ENCODE results near the gene THADA. TPM values are rescaled to one million over a fixed set of nuclear protein-coding genes. Genes with fewer than 3 reads are reported as not detected.

THADA gene
- total RNA-seq, 2 donors from 2014 or later = 23.7 to 69.5 TPM

DNA sequence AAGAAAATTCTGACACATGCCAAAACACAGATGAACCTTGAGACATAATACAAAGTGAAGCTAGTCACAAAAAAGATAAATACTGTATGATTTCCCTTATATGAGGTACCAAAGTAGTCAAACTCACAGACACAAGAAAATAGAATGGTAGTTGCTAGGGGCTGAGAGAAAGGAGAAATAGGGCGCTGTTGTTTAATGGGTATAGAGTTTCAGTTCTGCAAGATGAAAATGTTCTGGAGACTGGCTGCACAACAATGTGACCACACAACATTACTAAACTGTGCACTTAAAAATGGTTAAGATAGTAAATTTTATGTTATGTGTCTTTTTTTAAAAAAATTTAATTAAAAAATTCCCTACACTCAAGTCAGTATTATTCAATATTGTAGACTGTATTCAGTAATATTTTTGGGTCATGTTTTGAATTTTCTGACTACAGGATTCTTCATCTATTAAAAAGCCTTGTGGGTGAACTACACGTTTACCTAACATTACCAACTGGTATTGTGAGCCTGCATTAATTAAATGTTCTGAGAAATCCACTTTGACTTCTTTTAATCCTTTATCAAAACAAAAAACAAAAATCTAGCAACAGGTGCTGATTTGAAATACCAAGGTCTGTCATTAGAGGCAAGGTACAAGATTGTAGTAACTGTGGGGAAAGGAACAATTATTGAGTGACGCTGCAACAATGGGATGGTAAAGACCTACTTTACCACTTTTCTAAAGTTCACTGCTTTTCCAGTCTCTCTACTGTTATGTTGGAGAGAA is 228.6 kb downstream of the THADA start:
- H3K27me3 Mint-ChIP-seq = no peaks in the 10 kb centered on the region
- no peak for ATAC-seq
- H3K4me1 Mint-ChIP-seq (ENCODE audit: low read depth in 2 of 2) = peaks cover 14 to 27% of the 10 kb centered on the region in 2 donors
- no peak overlapping the region for H3K4me3 Mint-ChIP-seq
- H3K36me3 Mint-ChIP-seq = no peaks in the 10 kb centered on the region
- no peak for DNase-seq (ENCODE audit: low spot score)
- H3K9me3 Mint-ChIP-seq = no peaks in the 10 kb centered on the region
- no peak overlapping the region for H3K27ac Mint-ChIP-seq

DNA sequence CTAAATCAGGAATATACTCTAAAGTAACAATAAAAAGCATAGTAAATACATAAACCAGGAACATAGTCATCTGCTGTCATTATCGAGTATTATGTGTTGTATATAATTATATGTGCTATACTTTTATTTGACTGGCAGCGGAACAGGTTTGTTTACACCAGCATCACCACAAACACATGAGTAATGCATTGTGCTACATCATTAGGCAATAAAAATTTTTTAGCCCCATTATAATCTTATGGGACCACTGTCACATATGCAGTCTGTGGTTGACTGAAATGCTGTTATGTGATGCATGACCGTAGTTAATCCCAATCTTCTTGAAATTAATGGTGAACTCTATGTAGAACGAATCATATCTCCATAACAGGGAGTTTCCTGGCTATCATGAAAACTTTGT is 232.7 kb downstream of the THADA start:
- H3K9me3 Mint-ChIP-seq = no peaks in the 10 kb centered on the region
- no peak for ATAC-seq
- no peak overlapping the region for H3K4me3 Mint-ChIP-seq
- no peak overlapping the region for H3K27ac Mint-ChIP-seq
- H3K27me3 Mint-ChIP-seq = no peaks in the 10 kb centered on the region
- no peak for DNase-seq (ENCODE audit: low spot score)
- H3K36me3 Mint-ChIP-seq = no peaks in the 10 kb centered on the region
- peaks cover 11 to 14% of the 10 kb centered on the region in 2 donors for H3K4me1 Mint-ChIP-seq (ENCODE audit: low read depth in 2 of 2)

DNA sequence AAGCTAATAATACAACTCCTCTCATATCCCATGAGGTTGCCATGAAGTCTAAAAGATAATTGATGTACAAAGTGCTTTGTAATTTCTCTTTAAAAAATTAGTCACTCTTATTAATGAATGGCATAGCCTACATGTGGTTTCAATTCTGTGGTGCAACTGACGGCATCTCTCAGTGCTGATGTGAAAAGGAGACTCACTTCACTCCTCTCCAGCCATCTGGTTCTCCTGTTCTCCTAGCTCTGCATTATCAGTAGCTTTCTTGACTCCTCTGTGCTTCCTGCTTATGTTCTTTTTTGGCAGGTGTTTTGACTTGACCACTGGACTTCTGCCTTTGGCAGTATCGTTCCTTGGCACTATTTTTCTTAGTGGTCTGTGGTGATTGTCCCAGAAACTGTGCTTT is 234.6 kb downstream of the THADA start:
- no peaks in the 10 kb centered on the region for H3K36me3 Mint-ChIP-seq
- peak overlapping the region in 1 of 2 donors; percentile 28 for H3K27ac Mint-ChIP-seq
- H3K9me3 Mint-ChIP-seq = no peaks in the 10 kb centered on the region
- H3K27me3 Mint-ChIP-seq = no peaks in the 10 kb centered on the region
- DNase-seq (ENCODE audit: low spot score) (no peak), ATAC-seq (no peak)
- peaks cover 6 to 8% of the 10 kb centered on the region in 2 donors for H3K4me1 Mint-ChIP-seq (ENCODE audit: low read depth in 2 of 2)
- no peak overlapping the region for H3K4me3 Mint-ChIP-seq

DNA sequence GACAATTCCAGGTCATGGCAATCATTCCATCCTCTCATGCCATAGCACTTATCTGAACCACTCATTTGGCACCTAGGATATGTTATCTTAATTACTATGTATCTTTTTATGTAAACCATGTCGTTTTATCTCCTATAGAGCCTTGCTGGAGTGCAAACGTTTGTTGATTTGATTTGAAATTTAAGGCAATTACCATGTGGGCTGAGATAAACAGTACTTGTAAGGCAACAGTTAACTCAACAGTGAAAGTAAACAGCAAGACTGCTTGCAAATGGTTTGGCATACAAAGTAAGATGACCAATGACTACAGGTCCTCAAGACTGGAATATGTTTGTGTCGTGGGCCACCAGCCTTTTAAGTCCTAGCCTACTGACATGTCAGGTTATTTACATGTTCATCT is 235.7 kb downstream of the THADA start:
- Mint-ChIP-seq H3K4me3 (no peak overlapping the region), H3K4me1 (ENCODE audit: low read depth in 2 of 2) (peaks cover 5 to 6% of the 10 kb centered on the region in 2 donors), H3K27ac (no peak overlapping the region), H3K27me3 (no peaks in the 10 kb centered on the region), H3K36me3 (no peaks in the 10 kb centered on the region), H3K9me3 (no peaks in the 10 kb centered on the region)
- ATAC-seq (no peak), DNase-seq (ENCODE audit: low spot score) (no peak)

DNA sequence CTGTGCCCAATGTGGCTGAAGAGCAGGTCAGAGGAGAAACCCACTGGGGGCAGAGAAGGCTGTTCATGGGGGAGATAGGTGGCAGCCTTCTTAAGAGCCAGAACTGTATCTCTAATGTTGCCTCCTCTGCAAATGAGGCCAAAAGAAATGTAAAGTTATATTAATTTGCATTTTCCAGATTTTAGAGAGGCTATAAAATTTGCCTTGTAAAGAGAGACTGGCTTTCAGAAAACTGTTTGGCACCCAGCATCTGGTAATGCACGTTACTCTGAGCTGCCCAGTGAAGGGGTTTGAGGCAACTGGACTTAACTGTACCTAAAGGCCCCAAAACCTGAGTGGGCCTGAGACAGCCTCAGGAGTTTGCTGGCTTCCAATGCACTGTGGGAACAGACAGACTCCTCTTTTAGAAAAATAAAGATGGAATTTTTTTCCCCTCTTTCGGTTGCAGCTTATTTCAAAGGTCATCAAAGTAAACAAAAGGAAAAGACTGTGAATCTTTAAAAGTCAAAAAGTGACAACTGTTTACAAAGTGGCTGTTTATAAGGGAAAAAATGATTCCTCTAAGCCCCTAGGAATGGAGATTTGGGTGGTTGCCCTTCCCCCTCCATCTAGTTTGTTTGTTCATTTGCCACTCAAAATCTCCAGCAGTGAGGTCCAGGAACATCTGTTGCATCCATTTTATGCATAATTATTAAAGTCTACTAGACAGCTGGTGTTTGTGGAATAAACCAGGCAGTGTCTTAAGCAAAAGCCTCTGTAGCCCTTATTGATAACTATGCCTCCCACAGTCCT is 237.2 kb downstream of the THADA start:
- Mint-ChIP-seq H3K36me3 (no peaks in the 10 kb centered on the region), H3K4me3 (no peak overlapping the region), H3K9me3 (no peaks in the 10 kb centered on the region), H3K4me1 (ENCODE audit: low read depth in 2 of 2) (peaks cover 3 to 5% of the 10 kb centered on the region in 2 donors), H3K27ac (no peak overlapping the region), H3K27me3 (no peaks in the 10 kb centered on the region)
- ATAC-seq = no peak
- no peak for DNase-seq (ENCODE audit: low spot score)

DNA sequence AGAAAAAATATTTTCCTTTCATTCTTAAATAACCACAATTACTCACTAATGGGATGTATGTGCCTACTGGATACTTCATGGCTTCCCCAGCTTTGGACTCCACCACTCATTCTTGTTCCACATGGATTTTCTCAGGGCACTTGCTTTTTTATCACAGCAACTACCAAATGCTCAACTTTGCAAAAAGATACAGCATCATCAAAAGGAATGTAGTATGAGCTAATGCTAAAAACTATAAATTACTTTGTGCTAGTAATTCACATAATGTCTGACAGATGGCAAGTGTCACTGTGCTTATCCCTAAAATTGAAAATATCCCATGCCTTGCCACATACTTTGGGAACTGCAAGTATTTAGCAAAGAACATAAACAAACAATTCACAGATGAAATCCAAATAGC is 239.1 kb downstream of the THADA start:
- no peaks in the 10 kb centered on the region for H3K27me3 Mint-ChIP-seq
- DNase-seq (ENCODE audit: low spot score) (no peak), ATAC-seq (no peak)
- H3K36me3 Mint-ChIP-seq = no peaks in the 10 kb centered on the region
- no peak overlapping the region for H3K27ac Mint-ChIP-seq
- H3K4me1 Mint-ChIP-seq (ENCODE audit: low read depth in 2 of 2) = peaks cover 3 to 5% of the 10 kb centered on the region in 2 donors
- H3K9me3 Mint-ChIP-seq = no peaks in the 10 kb centered on the region
- H3K4me3 Mint-ChIP-seq = no peak overlapping the region

DNA sequence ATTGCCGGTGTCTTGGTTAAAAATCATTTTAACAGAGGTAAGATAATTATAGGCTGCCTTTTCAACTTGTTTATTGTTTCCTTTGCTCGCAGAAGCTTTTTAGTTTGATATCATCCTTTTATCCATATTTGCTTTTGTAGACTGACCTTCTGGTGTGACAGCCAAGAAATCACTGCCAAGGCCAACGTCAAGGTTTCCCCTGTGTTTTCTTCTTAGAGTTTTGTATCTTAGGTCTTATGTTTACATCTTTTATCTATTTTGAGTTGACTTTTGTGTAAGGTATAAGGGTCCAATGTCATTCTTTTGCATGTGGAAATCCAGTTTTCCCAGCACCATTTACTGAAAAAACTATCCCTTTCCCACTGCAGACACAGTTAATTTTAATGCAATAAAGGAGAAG is 240.4 kb downstream of the THADA start:
- no peak overlapping the region for H3K4me3 Mint-ChIP-seq
- H3K27ac Mint-ChIP-seq = no peak overlapping the region
- H3K36me3 Mint-ChIP-seq = no peaks in the 10 kb centered on the region
- H3K9me3 Mint-ChIP-seq = no peaks in the 10 kb centered on the region
- no peaks in the 10 kb centered on the region for H3K27me3 Mint-ChIP-seq
- H3K4me1 Mint-ChIP-seq (ENCODE audit: low read depth in 2 of 2) = no peaks in the 10 kb centered on the region
- no peak for DNase-seq (ENCODE audit: low spot score)
- ATAC-seq = no peak

DNA sequence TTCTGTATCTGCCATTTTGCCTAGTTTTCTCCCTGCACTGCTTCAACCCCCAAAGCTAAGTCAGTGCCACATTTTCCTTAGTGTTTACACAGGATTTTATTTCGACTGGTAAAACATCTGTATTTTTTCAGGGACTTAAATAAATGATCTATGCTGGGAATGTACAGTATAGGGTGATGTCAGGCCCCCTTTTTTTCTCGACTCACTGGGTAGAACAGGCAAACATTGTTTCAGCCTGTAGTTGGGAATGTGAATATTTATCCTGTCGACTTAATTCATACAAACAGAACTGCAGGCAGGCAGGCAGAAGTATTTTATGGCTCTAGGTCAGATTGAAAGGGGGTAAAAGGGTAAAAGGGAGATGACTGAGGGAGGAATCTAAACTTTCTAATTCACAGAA is 245.9 kb downstream of the THADA start:
- H3K4me3 Mint-ChIP-seq = no peak overlapping the region
- H3K27me3 Mint-ChIP-seq = no peaks in the 10 kb centered on the region
- no peaks in the 10 kb centered on the region for H3K4me1 Mint-ChIP-seq (ENCODE audit: low read depth in 2 of 2)
- no peaks in the 10 kb centered on the region for H3K36me3 Mint-ChIP-seq
- H3K9me3 Mint-ChIP-seq = no peaks in the 10 kb centered on the region
- no peak for ATAC-seq
- no peak overlapping the region for H3K27ac Mint-ChIP-seq
- DNase-seq (ENCODE audit: low spot score) = no peak

DNA sequence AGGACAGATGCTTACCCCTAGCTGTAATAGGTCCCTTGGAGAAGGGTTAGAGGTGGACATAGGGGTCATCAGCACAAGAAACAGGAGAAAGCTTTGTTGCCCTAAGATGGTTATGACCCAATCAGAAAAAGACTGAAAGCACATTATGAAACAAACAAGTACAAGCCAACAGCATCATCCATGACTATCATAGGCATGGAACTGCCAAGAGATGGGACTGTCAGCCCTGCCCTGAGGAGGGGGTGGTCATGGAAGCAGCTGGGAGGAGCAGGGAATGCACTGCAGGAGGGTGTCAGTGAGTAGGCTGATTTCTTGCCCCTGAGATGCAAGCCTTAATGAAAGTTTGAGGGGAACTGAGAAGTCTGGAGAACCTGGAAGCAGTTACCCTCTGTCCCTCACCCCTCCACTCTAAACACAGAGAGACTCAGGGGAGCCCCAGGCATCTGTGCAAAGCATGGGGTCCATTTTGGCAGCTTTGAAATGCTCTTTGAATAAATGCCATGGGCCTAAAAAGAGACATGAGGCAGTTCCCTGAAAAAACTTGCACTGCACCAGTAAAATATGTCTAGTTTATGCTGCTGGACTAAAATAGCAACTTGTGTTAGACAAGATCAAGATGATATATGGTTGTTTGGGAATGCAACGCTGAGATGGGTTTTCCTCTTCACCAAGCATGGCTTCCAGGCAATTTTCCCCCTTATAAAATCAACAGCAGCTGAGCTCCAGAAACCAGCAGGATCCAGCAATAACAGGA is 246.8 kb downstream of the THADA start:
- Mint-ChIP-seq H3K9me3 (no peaks in the 10 kb centered on the region), H3K27me3 (no peaks in the 10 kb centered on the region), H3K4me3 (no peak overlapping the region), H3K4me1 (ENCODE audit: low read depth in 2 of 2) (no peaks in the 10 kb centered on the region), H3K27ac (no peak overlapping the region), H3K36me3 (no peaks in the 10 kb centered on the region)
- no peak for ATAC-seq
- DNase-seq (ENCODE audit: low spot score) = no peak

DNA sequence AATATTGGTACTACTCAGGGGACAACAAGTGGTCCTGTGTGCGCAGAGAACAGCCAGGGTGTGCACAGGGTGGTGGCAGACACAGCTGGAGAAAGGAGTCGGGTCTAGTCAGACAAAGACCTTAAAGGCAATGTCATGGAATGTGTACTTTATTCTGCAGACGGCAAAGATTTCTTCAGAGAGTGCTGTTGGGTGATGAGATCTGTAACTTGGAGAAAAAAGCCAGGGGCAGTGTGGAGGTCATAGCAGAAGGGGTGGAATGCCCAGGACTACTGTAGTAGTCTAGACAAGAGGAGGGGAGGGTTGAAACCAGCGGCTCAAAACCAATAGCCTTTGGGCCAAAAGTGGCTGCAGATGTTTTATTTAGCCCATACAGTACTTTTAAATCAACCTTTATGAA is 248.1 kb downstream of the THADA start:
- Mint-ChIP-seq H3K27ac (no peak overlapping the region), H3K9me3 (no peaks in the 10 kb centered on the region), H3K4me3 (no peak overlapping the region), H3K4me1 (ENCODE audit: low read depth in 2 of 2) (no peaks in the 10 kb centered on the region), H3K36me3 (no peaks in the 10 kb centered on the region), H3K27me3 (no peaks in the 10 kb centered on the region)
- no peak for ATAC-seq
- DNase-seq (ENCODE audit: low spot score) = no peak

DNA sequence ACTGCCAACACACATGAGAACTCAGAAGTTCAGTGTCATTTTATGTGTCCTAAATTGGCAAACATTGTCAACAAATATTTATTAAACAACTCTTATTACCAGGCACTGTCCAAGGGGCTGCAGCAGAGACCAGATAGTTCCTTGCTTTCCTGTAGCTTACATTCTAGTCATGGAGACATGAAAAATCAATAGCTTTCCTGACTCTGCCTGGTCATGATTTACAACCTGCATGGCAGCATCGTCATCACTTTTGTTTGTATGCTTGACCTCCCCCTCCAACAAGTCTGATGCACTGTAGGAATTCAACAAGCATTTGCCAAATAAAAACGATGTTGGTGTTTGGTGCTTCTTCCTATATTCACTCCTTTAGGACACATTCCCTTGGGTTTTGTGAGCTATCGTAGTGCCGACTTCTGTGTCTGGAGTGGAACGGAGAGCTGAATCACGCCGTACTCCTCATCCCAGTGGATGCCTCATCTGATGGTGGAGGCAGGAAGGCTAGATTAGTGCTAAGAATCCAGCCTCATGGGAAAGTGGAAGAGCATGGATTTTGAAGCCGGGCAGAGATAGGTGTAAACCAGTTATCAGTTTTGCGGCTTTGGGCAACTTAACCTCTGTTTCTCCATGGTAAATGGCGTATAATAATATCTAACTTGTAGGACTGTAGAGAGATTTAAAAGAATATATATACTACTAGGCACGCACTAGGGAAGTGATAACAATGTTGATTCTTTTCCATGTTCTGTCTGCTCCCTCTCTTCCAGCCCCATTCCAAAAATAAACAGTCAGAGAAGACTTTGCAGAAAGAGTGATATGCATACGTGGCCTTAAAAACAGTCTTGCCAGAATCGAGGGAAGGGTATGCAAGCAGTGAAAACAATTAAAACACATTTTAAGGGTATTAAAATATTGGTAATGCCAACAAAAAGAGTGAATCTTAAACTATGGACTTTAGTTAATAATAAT is 249.0 kb downstream of the THADA start:
- H3K36me3 Mint-ChIP-seq = no peaks in the 10 kb centered on the region
- H3K4me1 Mint-ChIP-seq (ENCODE audit: low read depth in 2 of 2) = no peaks in the 10 kb centered on the region
- DNase-seq (ENCODE audit: low spot score) = no peak
- no peaks in the 10 kb centered on the region for H3K27me3 Mint-ChIP-seq
- no peak for ATAC-seq
- no peak overlapping the region for H3K4me3 Mint-ChIP-seq
- H3K9me3 Mint-ChIP-seq = no peaks in the 10 kb centered on the region
- H3K27ac Mint-ChIP-seq = no peak overlapping the region

DNA sequence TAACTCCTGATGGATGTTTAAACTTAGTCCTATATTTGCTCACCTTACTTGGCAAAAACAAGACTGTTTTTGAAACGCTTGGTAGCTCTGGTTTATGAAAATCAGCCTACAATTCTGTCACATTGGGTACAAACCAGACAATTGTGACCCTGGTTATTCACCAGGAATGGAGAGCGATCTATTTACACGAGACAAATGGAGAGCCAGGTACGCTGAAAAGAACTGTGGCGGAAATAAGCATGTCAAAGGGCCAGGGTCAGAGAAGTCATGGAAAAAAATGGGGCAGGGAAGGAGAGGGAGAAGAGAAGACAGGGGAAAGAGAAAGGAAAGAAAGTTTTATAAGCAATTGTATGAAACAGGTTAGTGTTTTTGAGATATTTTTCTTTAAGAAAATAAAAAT is 250.0 kb downstream of the THADA start:
- DNase-seq (ENCODE audit: low spot score) = no peak
- Mint-ChIP-seq H3K4me3 (no peak overlapping the region), H3K4me1 (ENCODE audit: low read depth in 2 of 2) (no peaks in the 10 kb centered on the region), H3K27me3 (no peaks in the 10 kb centered on the region), H3K27ac (no peak overlapping the region), H3K36me3 (no peaks in the 10 kb centered on the region), H3K9me3 (no peaks in the 10 kb centered on the region)
- ATAC-seq = no peak

DNA sequence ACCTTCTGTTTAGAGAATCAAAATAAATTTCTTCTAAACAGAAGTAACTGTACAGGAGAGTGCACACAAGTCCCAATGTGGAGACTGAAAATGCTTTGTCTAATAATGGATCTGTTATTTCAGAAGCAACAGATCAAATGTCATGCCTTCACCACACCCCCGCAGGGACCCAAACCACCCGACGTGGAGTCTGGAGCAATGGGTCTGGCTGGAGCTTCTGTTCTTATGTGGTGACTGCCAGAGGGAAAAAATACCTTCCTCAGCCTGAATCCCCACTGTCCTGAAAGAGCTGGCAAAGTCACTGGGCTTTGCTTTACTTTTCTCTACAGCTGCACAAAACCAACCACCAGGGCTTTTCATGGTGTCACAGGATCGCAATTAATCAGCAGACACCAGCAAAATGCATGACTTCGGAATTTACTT is 250.4 kb downstream of the THADA start:
- Mint-ChIP-seq H3K4me1 (ENCODE audit: low read depth in 2 of 2) (no peaks in the 10 kb centered on the region), H3K27ac (no peak overlapping the region), H3K36me3 (no peaks in the 10 kb centered on the region), H3K4me3 (no peak overlapping the region), H3K9me3 (no peaks in the 10 kb centered on the region), H3K27me3 (no peaks in the 10 kb centered on the region)
- ATAC-seq (no peak), DNase-seq (ENCODE audit: low spot score) (no peak)
